Hepatocyte (in vitro differentiated cells): Measurements from ENCODE around the gene HSDL1. TPM values are rescaled to one million over a fixed set of nuclear protein-coding genes. Genes with fewer than 3 reads are reported as not detected.

Source experiments
- DNase-seq: peaks from one replicate; pipeline ENCODE4 v3.0.0-alpha.2; 2016; ENCODE audit warnings: low spot score
- H2AFZ ChIP-seq: fragments of 200-600 bp; sonication (generic); 2 replicates; pipeline ENCODE4 v1.6.0; 2016; ENCODE audit warnings: antibody characterized with exemption, mild to moderate bottlenecking
- H3K27ac ChIP-seq: fragments of 200-600 bp; sonication (generic); 2 replicates; pipeline ENCODE4 v1.5.1; 2016; ENCODE audit warnings: mild to moderate bottlenecking
- H3K27me3 ChIP-seq: fragments of 200-600 bp; sonication (generic); 2 replicates; pipeline ENCODE4 v1.6.1; 2016
- H3K36me3 ChIP-seq: fragments of 200-600 bp; sonication (generic); replicated peaks from 2 replicates; pipeline ENCODE4 v1.5.1; 2016; ENCODE audit warnings: low read depth; ENCODE audit not compliant: insufficient read depth
- H3K4me1 ChIP-seq: fragments of 200-600 bp; sonication (generic); 2 replicates; pipeline ENCODE4 v1.5.1; 2016; ENCODE audit warnings: mild to moderate bottlenecking, moderate library complexity; ENCODE audit not compliant: insufficient read depth
- H3K4me2 ChIP-seq: fragments of 200-600 bp; sonication (generic); 2 replicates; pipeline ENCODE4 v1.6.0; 2016
- H3K4me3 ChIP-seq: fragments of 200-600 bp; sonication (generic); 2 replicates; pipeline ENCODE4 v1.5.1; 2016; ENCODE audit warnings: mild to moderate bottlenecking
- H3K79me2 ChIP-seq: fragments of 200-600 bp; sonication (generic); 2 replicates; pipeline ENCODE4 v1.6.0; 2017; ENCODE audit warnings: mild to moderate bottlenecking
- H3K9me2 ChIP-seq: fragments of 200-600 bp; sonication (generic); replicated peaks from 2 replicates; pipeline ENCODE4 v1.6.0; 2017; ENCODE audit warnings: mild to moderate bottlenecking; ENCODE audit not compliant: insufficient read depth
- H3K9me3 ChIP-seq: fragments of 200-600 bp; sonication (generic); 2 replicates; pipeline ENCODE4 v1.5.1; 2016; ENCODE audit warnings: low read depth, mild to moderate bottlenecking
- H4K20me1 ChIP-seq: fragments of 200-600 bp; sonication (generic); 2 replicates; pipeline ENCODE4 v1.6.0; 2016; ENCODE audit warnings: mild to moderate bottlenecking; ENCODE audit not compliant: insufficient read depth, poor library complexity, severe bottlenecking
- CTCF ChIP-seq: fragments of 200-600 bp; sonication (generic); IDR thresholded peaks from 2 replicates; pipeline ENCODE4 v1.5.1; 2016; ENCODE audit warnings: antibody characterized with exemption, mild to moderate bottlenecking; ENCODE audit not compliant: poor library complexity
- EZH2 ChIP-seq: fragments of 200-600 bp; sonication (generic); IDR thresholded peaks from 2 replicates; pipeline ENCODE4 v1.6.1; 2016; ENCODE audit warnings: antibody characterized with exemption, mild to moderate bottlenecking, borderline replicate concordance
- EZH2phosphoT487 ChIP-seq: fragments of 200-600 bp; sonication (generic); IDR thresholded peaks from one replicate; pipeline ENCODE4 v1.6.1; 2018; ENCODE audit warnings: antibody characterized with exemption, mild to moderate bottlenecking, low read depth, moderate library complexity; ENCODE audit not compliant: unreplicated experiment, severe bottlenecking
- WGBS: methylation state at CpG from one replicate; pipeline ENCODE4 v1.1.6; 2016; ENCODE audit warnings: low lambda C conversion rate; ENCODE audit errors: missing lambda C conversion rate; 5-methylcytosine and 5-hydroxymethylcytosine counted together
- polyA plus RNA-seq: library from polyadenylated mRNA; unstranded; fragments of >200 nt; fragmentation: Nextera tagmentation; extraction: Ambion mirVana; gene quantifications from 2 replicates; pipeline ENCODE4 v1.2.1, GENCODE V29; 2016
- total RNA-seq: library from RNA; depleted of rRNA; stranded (reverse); fragments of >200 nt; gene quantifications from 2 replicates; pipeline ENCODE4 v1.2.3, GENCODE V29; 2014

HSDL1 gene
- 24.9 and 26.7 TPM in 2 replicates for total RNA-seq
- polyA plus RNA-seq, result 14.3 and 20.1 TPM in 2 replicates

GRCh38 chr16:84144859-84145639 is at the start of gene HSDL1, which contains the start of gene DNAAF1:
Gene HSDL1, minus strand, starts transcription at chr16:84145177. Its CDS starts 13,856 bp downstream, at chr16:84131321.
Gene DNAAF1, plus strand, starts transcription at chr16:84145308. Its CDS starts 133 bp downstream, at chr16:84145441.
- peaks cover 46% of the 10 kb centered on the region for H3K79me2 ChIP-seq
- no peaks in the 10 kb centered on the region for H3K9me3 ChIP-seq
- H3K4me2 ChIP-seq, result peak within 1 kb of the TSS; percentile 91
- H3K27ac ChIP-seq, result peak within 1 kb of the TSS; percentile 83
- peak; percentile 97 for DNase-seq
- no peaks in the 10 kb centered on the region for H3K9me2 ChIP-seq
- peak within 1 kb of the TSS; percentile 93 for H2AFZ ChIP-seq
- H3K27me3 ChIP-seq, result no peaks in the 10 kb centered on the region
- TF ChIP-seq EZH2phosphoT487 (no peak), CTCF (peak; percentile 33)
- H3K36me3 ChIP-seq, result no peaks in the 10 kb centered on the region
- H3K4me1 ChIP-seq, result peaks cover 9% of the 10 kb centered on the region
- under 1% methylated on average over 48 of the region's 89 CpGs for WGBS
- no peaks in the 10 kb centered on the region for H4K20me1 ChIP-seq
- peak within 1 kb of the TSS; percentile 99 for H3K4me3 ChIP-seq

- Histone ChIP-seq H3K9me3 (no peaks in the 10 kb centered on the region), H3K4me3 (no peak overlapping the region), H3K27ac (no peak overlapping the region), H3K9me2 (no peaks in the 10 kb centered on the region), H3K4me1 (no peaks in the 10 kb centered on the region), H3K36me3 (no peaks in the 10 kb centered on the region), H3K27me3 (no peaks in the 10 kb centered on the region), H3K79me2 (no peaks in the 10 kb centered on the region), H2AFZ (no peak overlapping the region), H4K20me1 (no peaks in the 10 kb centered on the region), H3K4me2 (no peak overlapping the region)
- WGBS, result 93% methylated on average over 11 of the region's 11 CpGs
- TF ChIP-seq EZH2 (no peak), EZH2phosphoT487 (no peak), CTCF (no peak)
- no peak for DNase-seq
Measured at GRCh38 chr16:84194018-84194417, 49.0 kb upstream of the HSDL1 start.

- no peak for DNase-seq
- Histone ChIP-seq H3K9me3 (no peaks in the 10 kb centered on the region), H3K27me3 (no peaks in the 10 kb centered on the region), H3K79me2 (no peaks in the 10 kb centered on the region), H3K36me3 (no peaks in the 10 kb centered on the region), H3K9me2 (no peaks in the 10 kb centered on the region), H3K4me3 (no peak overlapping the region), H3K4me2 (no peak overlapping the region), H2AFZ (no peak overlapping the region), H3K27ac (no peak overlapping the region), H3K4me1 (no peaks in the 10 kb centered on the region), H4K20me1 (no peaks in the 10 kb centered on the region)
- TF ChIP-seq EZH2phosphoT487 (no peak), EZH2 (no peak), CTCF (no peak)
- WGBS, result 85% methylated on average over 7 of the region's 7 CpGs
Measured at GRCh38 chr16:84193480-84193879, 48.5 kb upstream of the HSDL1 start.
